ENCODE measurements around the gene WIPF2. TPM values are rescaled to one million over a fixed set of nuclear protein-coding genes. Genes with fewer than 3 reads are reported as not detected.

Gene WIPF2
- total RNA-seq, 1 experiment from 2014 or later = 6.0 TPM

- Histone ChIP-seq H3F3A (ENCODE audit: low read length, unreplicated experiment) (no peaks in the 10 kb centered on the region), H3K9me3 (ENCODE audit: low read length) (no peaks in the 10 kb centered on the region), H3K4me3 (ENCODE audit: low read length) (no peak overlapping the region), H2AFZ (ENCODE audit: low read length) (no peak overlapping the region), H3K9ac (ENCODE audit: low read length) (no peak overlapping the region), H3K27ac (ENCODE audit: low read length) (no peak overlapping the region), H3K36me3 (ENCODE audit: low read depth, low read length) (peaks cover 44% of the 10 kb centered on the region), H3K79me2 (ENCODE audit: low read length) (0 out of 2 replicates have a peak, but pooled peaks cover 4% of the 10 kb centered on the region), H3K4me2 (ENCODE audit: low read length) (no peak overlapping the region), H3K9me2 (replicated peaks; ENCODE audit: low read length) (no peaks in the 10 kb centered on the region), H4K20me1 (ENCODE audit: low read length) (peaks cover 5% of the 10 kb centered on the region; the same call in 1 of the 2 replicates), H3K4me1 (ENCODE audit: insufficient read depth, low read length) (peaks cover 6% of the 10 kb centered on the region; the same call in 1 of the 2 replicates), H3K27me3 (ENCODE audit: low read length) (no peaks in the 10 kb centered on the region)
- DNase-seq (peak; percentile 25), ATAC-seq (no peak)
- intact Hi-C loops (cut with micrococcal nuclease) = loop anchor here (5.0 kb wide), 3 partner anchors 41 to 261 kb away; partner anchors contain the start of gene TOP2A
- CTCF ChIA-PET = interaction anchor here (0.7 kb wide), 1 partner anchor 149 kb away, joined by 4 read pairs; no protein-coding TSS in a partner anchor
- BruUV-seq (replicated peaks) = no TSS peak
- POLR2A ChIA-PET (ENCODE audit: unreplicated experiment) = no interaction called here
- TF ChIP-seq CTCF (conservative IDR thresholded peaks at IDR 0.05; ENCODE audit: low read depth, low read length) (peak; percentile 46; the same call in 1 of the 2 replicates), EZH2phosphoT487 (IDR thresholded peaks at IDR 0.05; ENCODE audit: borderline replicate concordance, low read length) (no peak)
These were observed 82.2 kb downstream of the WIPF2 start for GRCh38 chr17:40301315-40301714.

GRCh38 chr17:40303009-40303657 is 84.0 kb downstream of the WIPF2 start:
- no TSS peak for BruUV-seq (replicated peaks)
- Histone ChIP-seq H3K27me3 (ENCODE audit: low read length) (no peaks in the 10 kb centered on the region), H4K20me1 (ENCODE audit: low read length) (0 out of 2 replicates have a peak, but pooled peaks cover 5% of the 10 kb centered on the region), H3K4me3 (ENCODE audit: low read length) (no peak overlapping the region), H3K4me1 (ENCODE audit: insufficient read depth, low read length) (peaks cover 10% of the 10 kb centered on the region), H3K9me3 (ENCODE audit: low read length) (no peaks in the 10 kb centered on the region), H3K9ac (ENCODE audit: low read length) (no peak overlapping the region), H3K36me3 (ENCODE audit: low read depth, low read length) (peaks cover 37% of the 10 kb centered on the region), H2AFZ (ENCODE audit: low read length) (no peak overlapping the region), H3K4me2 (ENCODE audit: low read length) (no peak overlapping the region), H3K79me2 (ENCODE audit: low read length) (0 out of 2 replicates have a peak, but pooled peaks cover 4% of the 10 kb centered on the region), H3K9me2 (replicated peaks; ENCODE audit: low read length) (no peaks in the 10 kb centered on the region), H3F3A (ENCODE audit: low read length, unreplicated experiment) (no peaks in the 10 kb centered on the region), H3K27ac (ENCODE audit: low read length) (no peak overlapping the region)
- CTCF ChIA-PET = interaction anchor here (1.2 to 2.0 kb wide), 2 partner anchors 14 to 52 kb away, joined by 7 to 9 read pairs; no protein-coding TSS in a partner anchor
- DNase-seq (peak; percentile 65), ATAC-seq (peak; percentile 37; the same call in 1 of the 2 replicates)
- POLR2A ChIA-PET (ENCODE audit: unreplicated experiment) = no interaction called here
- TF ChIP-seq EZH2phosphoT487 (IDR thresholded peaks at IDR 0.05; ENCODE audit: borderline replicate concordance, low read length) (no peak), CTCF (conservative IDR thresholded peaks at IDR 0.05; ENCODE audit: low read depth, low read length) (peak; percentile 72)
- intact Hi-C loops (cut with micrococcal nuclease) = loop anchor here (1.0 to 5.0 kb wide), 5 partner anchors 39 to 259 kb away; partner anchors contain the start of gene TOP2A
